GM18502 (cell line): ENCODE data around the gene PCDHGA11.
"Not testable (repeated sequence)": the region's sequence is repeated elsewhere in the genome, so short reads cannot be mapped to it uniquely, and the experiment has no call there.

Experiments
- ATAC-seq: cut with Tn5 transposase; IDR thresholded peaks from one replicate; pipeline ENCODE4 v1.9.1; 2021; ENCODE audit warnings: mild to moderate bottlenecking; ENCODE audit not compliant: unreplicated experiment, poor library complexity

Gene PCDHGA11

DNA sequence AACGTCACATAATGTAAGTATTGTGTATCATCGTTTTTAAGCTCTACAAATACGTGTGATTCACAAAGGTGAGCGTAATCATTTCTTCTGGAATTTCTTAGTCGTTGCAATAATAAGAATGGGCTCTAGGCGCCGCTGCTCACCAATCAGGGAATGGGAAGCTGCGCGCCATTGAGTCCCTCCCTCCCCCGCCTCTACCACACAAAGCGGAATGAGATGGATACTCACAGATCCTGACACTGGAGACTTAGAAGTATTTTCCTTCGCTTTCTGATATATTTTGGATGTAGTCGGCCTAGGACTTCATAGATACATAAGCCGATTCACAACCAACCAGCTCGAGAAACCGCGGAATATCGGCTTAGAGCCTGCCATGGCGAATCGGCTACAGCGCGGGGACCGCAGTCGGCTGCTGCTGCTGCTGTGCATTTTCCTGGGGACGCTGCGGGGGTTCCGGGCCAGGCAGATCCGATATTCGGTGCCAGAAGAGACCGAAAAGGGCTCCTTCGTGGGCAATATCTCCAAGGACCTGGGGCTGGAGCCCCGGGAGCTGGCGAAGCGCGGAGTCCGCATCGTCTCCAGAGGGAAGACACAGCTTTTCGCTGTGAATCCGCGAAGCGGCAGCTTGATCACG lies at the start of gene PCDHGA11:
Gene PCDHGA11, plus strand, starts transcription at position 197 of the 634 bp plus-strand sequence. Its CDS starts 177 bp downstream, at position 374.
- peak; percentile 41 for ATAC-seq

DNA sequence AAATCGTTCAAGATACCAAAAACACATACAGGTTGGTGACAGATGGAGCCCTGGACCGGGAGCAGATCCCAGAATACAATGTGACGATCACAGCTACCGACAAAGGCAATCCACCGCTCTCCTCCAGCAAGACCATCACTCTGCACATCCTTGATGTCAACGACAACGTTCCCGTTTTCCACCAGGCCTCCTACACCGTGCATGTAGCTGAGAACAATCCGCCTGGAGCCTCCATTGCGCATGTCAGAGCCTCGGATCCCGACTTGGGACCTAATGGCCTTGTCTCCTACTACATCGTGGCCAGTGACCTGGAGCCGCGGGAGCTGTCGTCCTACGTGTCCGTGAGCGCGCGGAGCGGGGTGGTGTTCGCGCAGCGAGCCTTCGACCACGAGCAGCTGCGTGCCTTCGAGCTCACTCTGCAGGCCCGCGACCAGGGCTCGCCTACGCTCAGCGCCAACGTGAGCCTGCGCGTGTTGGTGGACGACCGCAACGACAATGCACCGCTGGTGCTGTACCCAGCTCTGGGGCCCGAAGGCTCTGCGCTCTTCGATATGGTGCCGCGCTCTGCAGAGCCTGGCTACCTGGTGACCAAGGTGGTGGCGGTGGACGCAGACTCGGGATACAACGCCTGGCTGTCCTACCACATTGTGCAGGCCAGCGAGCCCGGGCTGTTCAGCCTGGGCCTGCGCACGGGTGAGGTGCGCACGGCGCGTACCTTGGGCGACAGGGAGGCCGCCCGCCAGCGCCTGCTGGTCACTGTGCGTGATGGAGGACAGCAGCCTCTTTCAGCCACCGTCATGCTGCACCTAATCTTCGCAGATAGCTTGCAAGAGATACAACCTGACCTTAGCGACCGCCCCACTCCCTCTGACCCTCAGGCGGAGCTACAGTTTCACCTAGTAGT lies 49.0 kb upstream of the PCDHGA11 start:
- ATAC-seq = no peak

GRCh38 chr5:141373673-141374317 lies 47.1 kb upstream of the PCDHGA11 start, which contains the start of gene PCDHGA6:
Gene PCDHGA6 (plus strand): TSS chr5:141373891. CDS start chr5:141374084, 193 bp downstream.
- no peak for ATAC-seq

DNA sequence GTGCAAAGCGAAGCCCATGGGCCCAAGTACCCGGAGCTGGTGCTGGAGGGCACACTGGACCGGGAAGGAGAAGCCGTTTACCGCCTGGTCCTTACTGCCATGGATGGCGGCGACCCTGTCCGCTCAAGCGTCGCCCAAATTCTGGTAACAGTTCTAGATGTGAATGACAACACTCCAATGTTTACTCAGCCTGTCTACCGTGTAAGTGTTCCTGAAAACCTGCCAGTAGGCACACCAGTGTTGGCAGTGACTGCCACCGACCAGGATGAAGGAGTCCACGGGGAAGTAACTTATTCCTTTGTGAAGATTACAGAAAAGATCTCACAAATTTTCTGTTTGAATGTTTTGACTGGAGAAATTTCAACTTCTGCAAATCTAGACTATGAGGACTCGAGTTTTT lies 46.2 kb upstream of the PCDHGA11 start:
- ATAC-seq = no peak

DNA sequence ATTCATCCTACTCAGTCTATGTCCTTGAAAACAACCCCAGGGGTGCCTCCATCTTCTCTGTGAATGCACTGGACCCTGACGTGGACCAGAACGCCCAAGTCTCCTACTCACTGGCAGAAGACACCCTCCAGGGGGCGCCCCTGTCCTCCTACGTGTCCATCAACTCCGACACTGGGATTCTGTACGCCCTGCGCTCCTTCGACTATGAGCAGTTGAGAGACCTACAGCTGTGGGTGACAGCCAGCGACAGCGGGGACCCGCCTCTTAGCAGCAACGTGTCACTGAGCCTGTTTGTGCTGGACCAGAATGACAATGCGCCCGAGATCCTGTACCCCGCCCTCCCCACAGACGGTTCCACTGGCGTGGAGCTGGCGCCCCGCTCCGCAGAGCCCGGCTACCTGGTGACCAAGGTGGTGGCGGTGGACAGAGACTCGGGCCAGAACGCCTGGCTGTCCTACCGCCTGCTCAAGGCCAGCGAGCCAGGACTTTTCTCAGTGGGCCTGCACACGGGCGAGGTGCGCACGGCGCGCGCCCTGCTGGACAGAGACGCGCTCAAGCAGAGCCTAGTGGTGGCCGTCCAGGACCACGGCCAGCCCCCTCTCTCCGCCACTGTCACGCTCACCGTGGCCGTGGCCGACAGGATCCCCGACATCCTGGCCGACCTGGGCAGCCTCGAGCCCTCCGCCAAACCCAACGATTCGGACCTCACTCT lies 45.3 kb upstream of the PCDHGA11 start:
- not testable (repeated sequence) for ATAC-seq

- no peak for ATAC-seq
Observed at GRCh38 chr5:141382469-141383294, 38.2 kb upstream of the PCDHGA11 start, which contains the start of gene PCDHGA7. Gene PCDHGA7 (plus strand): TSS chr5:141382742. CDS start chr5:141382900, 158 bp downstream.

DNA sequence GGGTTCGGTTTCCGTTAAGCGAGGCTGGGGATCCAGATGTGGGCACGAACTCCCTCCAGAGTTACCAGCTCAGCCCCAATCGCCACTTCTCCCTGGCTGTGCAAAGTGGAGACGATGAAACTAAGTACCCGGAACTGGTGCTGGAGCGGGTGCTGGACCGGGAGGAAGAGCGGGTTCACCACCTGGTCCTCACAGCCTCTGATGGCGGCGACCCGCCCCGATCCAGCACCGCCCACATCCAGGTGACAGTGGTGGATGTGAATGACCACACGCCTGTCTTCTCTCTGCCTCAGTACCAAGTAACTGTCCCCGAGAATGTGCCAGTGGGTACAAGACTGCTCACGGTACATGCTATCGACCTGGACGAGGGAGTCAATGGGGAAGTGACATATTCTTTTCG lies 37.5 kb upstream of the PCDHGA11 start:
- no peak for ATAC-seq

GRCh38 chr5:141384471-141385267 lies 36.2 kb upstream of the PCDHGA11 start:
- no peak for ATAC-seq

- peak; percentile 97 for ATAC-seq
Observed at GRCh38 chr5:141387557-141388311, 33.1 kb upstream of the PCDHGA11 start, which contains the start of gene PCDHGB4. Gene PCDHGB4 (plus strand): TSS chr5:141387698. CDS start chr5:141387885, 187 bp downstream.

DNA sequence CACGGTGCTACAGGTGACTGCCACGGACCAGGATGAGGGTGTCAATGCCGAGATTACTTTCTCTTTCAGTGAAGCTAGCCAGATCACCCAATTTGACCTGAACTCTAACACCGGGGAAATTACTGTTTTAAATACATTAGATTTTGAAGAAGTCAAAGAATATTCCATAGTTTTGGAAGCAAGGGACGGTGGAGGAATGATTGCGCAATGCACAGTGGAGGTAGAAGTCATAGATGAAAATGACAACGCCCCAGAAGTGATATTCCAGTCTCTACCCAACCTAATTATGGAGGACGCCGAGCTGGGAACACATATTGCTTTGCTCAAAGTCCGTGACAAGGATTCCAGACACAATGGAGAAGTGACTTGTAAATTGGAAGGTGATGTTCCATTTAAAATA lies 32.2 kb upstream of the PCDHGA11 start:
- ATAC-seq = no peak

DNA sequence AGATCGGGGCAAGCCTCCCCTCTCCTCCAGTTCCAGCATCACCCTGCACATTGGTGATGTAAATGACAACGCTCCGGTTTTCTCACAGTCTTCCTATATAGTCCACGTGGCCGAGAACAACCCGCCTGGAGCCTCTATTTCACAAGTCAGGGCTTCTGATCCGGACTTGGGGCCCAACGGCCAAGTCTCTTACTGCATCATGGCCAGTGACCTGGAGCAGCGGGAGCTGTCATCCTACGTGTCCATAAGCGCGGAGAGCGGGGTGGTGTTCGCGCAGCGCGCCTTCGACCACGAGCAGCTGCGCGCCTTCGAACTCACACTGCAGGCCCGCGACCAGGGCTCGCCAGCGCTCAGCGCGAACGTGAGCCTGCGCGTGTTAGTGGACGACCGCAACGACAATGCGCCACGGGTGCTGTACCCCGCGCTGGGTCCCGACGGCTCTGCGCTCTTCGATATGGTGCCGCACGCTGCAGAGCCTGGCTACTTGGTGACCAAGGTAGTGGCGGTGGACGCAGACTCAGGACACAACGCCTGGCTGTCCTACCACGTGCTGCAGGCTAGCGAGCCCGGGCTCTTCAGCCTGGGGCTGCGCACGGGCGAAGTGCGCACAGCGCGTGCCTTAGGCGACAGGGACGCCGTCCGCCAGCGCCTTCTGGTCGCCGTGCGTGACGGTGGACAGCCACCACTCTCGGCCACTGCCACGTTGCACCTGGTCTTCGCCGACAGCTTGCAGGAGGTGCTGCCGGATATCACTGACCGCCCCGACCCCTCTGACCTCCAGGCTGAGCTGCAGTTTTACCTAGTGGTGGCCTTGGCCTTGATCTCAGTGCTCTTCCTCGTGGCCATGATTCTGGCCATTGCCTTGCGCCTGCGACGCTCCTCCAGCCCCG lies 31.5 kb upstream of the PCDHGA11 start:
- no peak for ATAC-seq

- no peak for ATAC-seq
Observed at GRCh38 chr5:141392429-141393198, 28.2 kb upstream of the PCDHGA11 start, which contains the start of gene PCDHGA8. Gene PCDHGA8 (plus strand): TSS chr5:141392633. CDS start chr5:141392814, 181 bp downstream.

GRCh38 chr5:141393267-141393666 lies 27.6 kb upstream of the PCDHGA11 start:
- ATAC-seq = no peak

GRCh38 chr5:141394401-141395187 lies 26.3 kb upstream of the PCDHGA11 start:
- ATAC-seq = not testable (repeated sequence)
